ENCODE data around the gene CLMN. TPM values are rescaled to one million over a fixed set of nuclear protein-coding genes. Genes with fewer than 3 reads are reported as not detected.

CLMN gene
- total and polyA plus RNA-seq, 2 experiments from 2014 or later, result 15.7 to 40.0 TPM

GRCh38 chr14:95198320-95198719 lies 121.4 kb downstream of the CLMN start:
- Histone ChIP-seq H3K79me2 (no peaks in the 10 kb centered on the region), H3K36me3 (replicated peaks; ENCODE audit: insufficient read depth, low read depth) (no peaks in the 10 kb centered on the region), H3K4me2 (no peak overlapping the region), H3K9me3 (ENCODE audit: low read depth) (no peaks in the 10 kb centered on the region), H3K27ac (no peak overlapping the region), H3K4me3 (no peak overlapping the region), H4K20me1 (ENCODE audit: insufficient read depth, poor library complexity, severe bottlenecking) (no peaks in the 10 kb centered on the region), H3K9me2 (replicated peaks; ENCODE audit: insufficient read depth) (no peaks in the 10 kb centered on the region), H3K27me3 (no peaks in the 10 kb centered on the region), H3K4me1 (ENCODE audit: insufficient read depth) (no peaks in the 10 kb centered on the region), H2AFZ (no peak overlapping the region)
- WGBS (ENCODE audit: low lambda C conversion rate, missing lambda C conversion rate), result 91% methylated on average over 9 of the region's 9 CpGs
- no peak for DNase-seq (ENCODE audit: low spot score)
- TF ChIP-seq, protein P1, sequence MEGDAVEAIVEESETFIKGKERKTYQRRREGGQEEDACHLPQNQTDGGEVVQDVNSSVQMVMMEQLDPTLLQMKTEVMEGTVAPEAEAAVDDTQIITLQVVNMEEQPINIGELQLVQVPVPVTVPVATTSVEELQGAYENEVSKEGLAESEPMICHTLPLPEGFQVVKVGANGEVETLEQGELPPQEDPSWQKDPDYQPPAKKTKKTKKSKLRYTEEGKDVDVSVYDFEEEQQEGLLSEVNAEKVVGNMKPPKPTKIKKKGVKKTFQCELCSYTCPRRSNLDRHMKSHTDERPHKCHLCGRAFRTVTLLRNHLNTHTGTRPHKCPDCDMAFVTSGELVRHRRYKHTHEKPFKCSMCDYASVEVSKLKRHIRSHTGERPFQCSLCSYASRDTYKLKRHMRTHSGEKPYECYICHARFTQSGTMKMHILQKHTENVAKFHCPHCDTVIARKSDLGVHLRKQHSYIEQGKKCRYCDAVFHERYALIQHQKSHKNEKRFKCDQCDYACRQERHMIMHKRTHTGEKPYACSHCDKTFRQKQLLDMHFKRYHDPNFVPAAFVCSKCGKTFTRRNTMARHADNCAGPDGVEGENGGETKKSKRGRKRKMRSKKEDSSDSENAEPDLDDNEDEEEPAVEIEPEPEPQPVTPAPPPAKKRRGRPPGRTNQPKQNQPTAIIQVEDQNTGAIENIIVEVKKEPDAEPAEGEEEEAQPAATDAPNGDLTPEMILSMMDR (IDR thresholded peaks at IDR 0.05; ENCODE audit: poor library complexity), result no peak
- TF ChIP-seq EZH2phosphoT487 (IDR thresholded peaks at IDR 0.05; ENCODE audit: low read depth, severe bottlenecking, unreplicated experiment), result no peak
- no peak for TF ChIP-seq EZH2 (IDR thresholded peaks at IDR 0.05; ENCODE audit: borderline replicate concordance)

DNA sequence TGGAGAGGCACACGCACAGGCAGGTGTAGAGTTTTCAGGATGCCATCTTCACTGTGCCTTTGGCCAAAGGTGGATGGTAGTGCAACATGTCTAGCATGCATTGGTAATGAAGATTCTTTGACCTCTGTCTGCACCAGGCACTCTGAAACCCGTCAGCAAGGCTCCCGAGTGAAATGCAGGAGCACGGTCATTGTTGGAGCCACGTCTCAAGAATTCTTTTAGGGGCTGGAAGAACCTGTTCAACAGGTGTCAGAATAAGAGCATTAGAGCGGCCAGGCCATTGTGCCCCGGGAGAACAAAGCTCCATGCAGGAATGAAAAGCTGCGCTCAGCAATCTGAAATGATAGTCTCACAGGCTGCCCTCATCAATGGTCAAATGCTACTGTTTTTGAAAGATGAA lies 122.2 kb downstream of the CLMN start:
- TF ChIP-seq, protein P1 (IDR thresholded peaks at IDR 0.05; ENCODE audit: poor library complexity), result no peak
- Histone ChIP-seq H3K9me3 (ENCODE audit: low read depth) (no peaks in the 10 kb centered on the region), H3K36me3 (replicated peaks; ENCODE audit: insufficient read depth, low read depth) (no peaks in the 10 kb centered on the region), H3K79me2 (no peaks in the 10 kb centered on the region), H4K20me1 (ENCODE audit: insufficient read depth, poor library complexity, severe bottlenecking) (no peaks in the 10 kb centered on the region), H3K9me2 (replicated peaks; ENCODE audit: insufficient read depth) (no peaks in the 10 kb centered on the region), H2AFZ (no peak overlapping the region), H3K27me3 (no peaks in the 10 kb centered on the region), H3K4me3 (no peak overlapping the region), H3K4me1 (ENCODE audit: insufficient read depth) (no peaks in the 10 kb centered on the region), H3K4me2 (no peak overlapping the region), H3K27ac (peak overlapping the region; percentile 27)
- WGBS (ENCODE audit: low lambda C conversion rate, missing lambda C conversion rate), result 51% methylated on average over 8 of the region's 8 CpGs
- peak; percentile 37 for DNase-seq (ENCODE audit: low spot score)

GRCh38 chr14:95196826-95197545 lies 122.7 kb downstream of the CLMN start:
- no peaks in the 10 kb centered on the region for H3K4me1 ChIP-seq (ENCODE audit: insufficient read depth)
- no peaks in the 10 kb centered on the region for H3K36me3 ChIP-seq (replicated peaks; ENCODE audit: insufficient read depth, low read depth)
- no peak for DNase-seq (ENCODE audit: low spot score)
- H2AFZ ChIP-seq, result no peak overlapping the region
- no peaks in the 10 kb centered on the region for H4K20me1 ChIP-seq (ENCODE audit: insufficient read depth, poor library complexity, severe bottlenecking)
- no peak overlapping the region for H3K4me3 ChIP-seq
- H3K79me2 ChIP-seq, result no peaks in the 10 kb centered on the region
- H3K9me3 ChIP-seq (ENCODE audit: low read depth), result no peaks in the 10 kb centered on the region
- no peak overlapping the region for H3K4me2 ChIP-seq
- WGBS (ENCODE audit: low lambda C conversion rate, missing lambda C conversion rate), result 91% methylated on average over 2 of the region's 2 CpGs
- no peaks in the 10 kb centered on the region for H3K9me2 ChIP-seq (replicated peaks; ENCODE audit: insufficient read depth)
- peak overlapping the region; percentile 27 for H3K27ac ChIP-seq
- TF ChIP-seq, protein P1 (IDR thresholded peaks at IDR 0.05; ENCODE audit: poor library complexity), result no peak
- no peak for TF ChIP-seq EZH2 (IDR thresholded peaks at IDR 0.05; ENCODE audit: borderline replicate concordance)
- TF ChIP-seq EZH2phosphoT487 (IDR thresholded peaks at IDR 0.05; ENCODE audit: low read depth, severe bottlenecking, unreplicated experiment), result no peak
- H3K27me3 ChIP-seq, result no peaks in the 10 kb centered on the region
